ENCODE measurements around the gene PPP1R15A.
"Not testable (repeated sequence)": the region's sequence is repeated elsewhere in the genome, so short reads cannot be mapped to it uniquely, and the experiment has no call there.

Gene PPP1R15A

GRCh38 chr19:48915757-48916156, 43.5 kb downstream of the PPP1R15A start:
- DNase-seq (ENCODE audit: low spot score): no peak

- DNase-seq (ENCODE audit: low spot score): no peak
Measured at GRCh38 chr19:48918071-48918470, 45.9 kb downstream of the PPP1R15A start.

DNA sequence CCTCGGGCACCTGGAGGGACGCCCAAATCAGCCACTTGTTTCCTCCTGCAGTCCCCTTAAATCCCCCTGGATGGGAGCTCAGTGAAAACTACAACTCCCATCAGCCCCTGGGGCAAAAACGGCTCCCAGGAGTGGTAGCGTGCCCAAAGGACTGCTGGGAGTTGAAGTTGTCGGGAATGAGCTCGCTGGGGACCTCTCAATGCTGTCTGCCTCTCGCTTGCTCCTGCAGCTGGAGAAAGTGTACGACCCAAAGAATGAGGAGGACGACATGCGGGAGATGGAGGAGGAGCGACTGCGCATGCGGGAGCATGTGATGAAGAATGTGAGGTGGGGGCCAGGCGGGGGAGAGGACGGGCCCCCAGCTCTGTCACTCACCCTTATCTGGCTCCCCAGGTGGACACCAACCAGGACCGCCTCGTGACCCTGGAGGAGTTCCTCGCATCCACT, 46.6 kb downstream of the PPP1R15A start:
- DNase-seq (ENCODE audit: low spot score): peak; percentile 49

DNA sequence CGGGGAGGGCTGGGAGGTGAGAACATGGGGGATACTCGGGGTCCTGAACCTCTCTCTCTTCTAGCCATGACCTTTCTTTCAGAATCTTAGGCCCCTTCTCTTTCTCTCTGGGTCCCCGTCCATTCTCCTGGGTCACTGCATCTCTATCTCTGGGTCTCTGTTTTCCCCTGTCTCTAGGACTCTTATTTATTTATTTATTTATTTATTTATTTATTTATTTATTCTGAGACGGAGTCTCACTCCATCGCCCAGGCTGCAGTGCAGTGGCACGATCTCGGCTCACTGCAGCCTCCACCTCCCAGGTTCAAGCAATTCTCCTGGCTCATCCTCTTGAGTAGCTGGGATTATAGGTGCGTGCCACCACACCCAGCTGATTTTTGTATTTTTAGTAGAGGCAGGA, 47.0 kb downstream of the PPP1R15A start:
- DNase-seq (ENCODE audit: low spot score): not testable (repeated sequence)

GRCh38 chr19:48920949-48921348, 48.7 kb downstream of the PPP1R15A start:
- no peak for DNase-seq (ENCODE audit: low spot score)

DNA sequence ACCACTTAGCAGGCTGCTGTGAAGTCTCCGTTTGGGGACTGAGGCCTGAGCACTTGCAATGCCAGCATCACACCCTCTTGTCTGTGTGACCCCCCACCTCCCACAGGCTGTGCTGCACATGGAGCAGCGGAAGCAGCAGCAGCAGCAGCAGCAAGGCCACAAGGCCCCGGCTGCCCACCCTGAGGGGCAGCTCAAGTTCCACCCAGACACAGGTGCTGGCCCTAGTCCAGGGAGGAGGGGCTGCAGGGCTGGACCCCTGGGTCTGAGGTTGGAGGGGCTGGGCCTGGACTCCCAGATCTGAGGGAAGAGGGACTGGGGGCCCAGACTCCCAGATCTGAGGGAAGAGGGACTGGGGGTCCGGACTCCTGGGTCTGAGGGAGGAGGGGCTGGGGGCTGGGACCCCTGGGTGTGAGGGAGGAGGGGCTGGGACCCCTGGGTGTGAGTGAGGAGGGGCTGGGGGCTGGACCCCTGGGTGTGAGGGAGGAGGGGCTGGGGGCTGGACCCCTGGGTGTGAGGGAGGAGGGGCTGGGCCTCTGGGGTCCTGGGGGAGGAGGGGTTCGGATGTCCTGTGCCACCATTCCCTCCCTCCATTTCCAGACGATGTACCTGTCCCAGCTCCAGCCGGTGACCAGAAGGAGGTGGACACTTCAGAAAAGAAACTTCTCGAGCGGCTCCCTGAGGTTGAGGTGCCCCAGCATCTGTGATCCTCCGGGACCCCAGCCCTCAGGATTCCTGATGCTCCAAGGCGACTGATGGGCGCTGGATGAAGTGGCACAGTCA, 49.7 kb downstream of the PPP1R15A start:
- DNase-seq (ENCODE audit: low spot score): no peak

GRCh38 chr19:48922548-48923490, 50.6 kb downstream of the PPP1R15A start:
- DNase-seq (ENCODE audit: low spot score): no peak

- DNase-seq (ENCODE audit: low spot score): no peak
Measured at GRCh38 chr19:48925240-48925843, 53.1 kb downstream of the PPP1R15A start.
